A549 (cell line): ENCODE data around the gene ANO9. TPM values are rescaled to one million over a fixed set of nuclear protein-coding genes. Genes with fewer than 3 reads are reported as not detected.

ENCODE experiments used
- ATAC-seq, 2 experiments: fragments of 200-7000 bp in 1 of 2; fragments of >200 bp in 1 of 2; cut with Nextera tagmentation in 1 of 2; cut with Tn5 transposase in 1 of 2; 3 replicates each; pipeline versions ENCODE4 v1.8.0 to v1.9.1; 2018 to 2020; ENCODE audit warnings: mild to moderate bottlenecking in 1 of 2, moderate library complexity in 1 of 2
- CTCF ChIA-PET: fragments of 300-600 bp; sonication (Branson Sonifier 250); formaldehyde crosslinking; extraction: SDS; loops from one replicate; lab custom pipeline; 2021; ENCODE audit warnings: antibody characterized with exemption, inconsistent platforms; lab: Yijun Ruan, JAX
- POLR2A ChIA-PET: fragments of 350-600 bp; formaldehyde crosslinking; extraction: SDS; loops from one replicate; lab custom pipeline; 2021; ENCODE audit warnings: antibody characterized with exemption, inconsistent platforms; lab: Yijun Ruan, JAX
- DNase-seq, 2 experiments: peaks; one replicate each; pipeline versions ENCODE4 v3.0.0 to v3.0.0-alpha.2; 2011 to 2016; ENCODE audit warnings: low read depth in 1 of 2, low spot score in 1 of 2
- FAIRE-seq: peaks from 2 replicates; lab custom pipeline; 2011; peaks lifted over from hg19 to GRCh38; lab: Jason Lieb, UNC
- H3K27ac ChIP-seq, 2 experiments: fragments of >200 bp; sonication (Bioruptor Twin); formaldehyde crosslinking; 3 replicates each; pipeline ENCODE4 v1.5.1; 2016 to 2017
- H3K4me1 ChIP-seq: fragments of >200 bp; sonication (Bioruptor Twin); formaldehyde crosslinking; 3 replicates; pipeline ENCODE4 v1.6.1; 2016
- H3K4me2 ChIP-seq: fragments of >200 bp; sonication (Bioruptor Twin); formaldehyde crosslinking; 3 replicates; pipeline ENCODE4 v1.6.1; 2016
- H3K4me3 ChIP-seq: fragments of >200 bp; sonication (Bioruptor Twin); formaldehyde crosslinking; 3 replicates; pipeline ENCODE4 v1.5.1; 2016
- H3K9me3 ChIP-seq: fragments of >200 bp; sonication (Bioruptor Twin); formaldehyde crosslinking; 3 replicates; pipeline ENCODE4 v1.6.1; 2016
- CBX2 ChIP-seq: fragments of 200-600 bp; sonication (generic); IDR thresholded peaks from 2 replicates; pipeline ENCODE4 v1.6.1; 2016; ENCODE audit warnings: low read depth, mild to moderate bottlenecking, borderline replicate concordance
- CBX8 ChIP-seq: fragments of 200-600 bp; sonication (generic); IDR thresholded peaks from 2 replicates; pipeline ENCODE4 v1.6.1; 2016
- CEBPB ChIP-seq, 2 experiments: fragments of >200 bp in 1 of 2; sonication (Bioruptor Twin) in 1 of 2; formaldehyde crosslinking in 1 of 2; IDR thresholded peaks; 2 replicates each; pipeline ENCODE4 v1.6.1; 2012 to 2016
- CHD2 ChIP-seq: fragments of 150-350 bp; IDR thresholded peaks from 2 replicates; pipeline ENCODE4 v1.6.1; 2014; ENCODE audit warnings: low read length; ENCODE audit not compliant: partially characterized antibody
- EHF ChIP-seq: fragments of 250-450 bp; sonication (Bioruptor Pico); IDR thresholded peaks from 2 replicates; pipeline ENCODE4 v1.5.0; 2020; ENCODE audit warnings: mild to moderate bottlenecking
- ELK1 ChIP-seq: fragments of 150-350 bp; IDR thresholded peaks from 2 replicates; pipeline ENCODE4 v1.6.1; 2014; ENCODE audit warnings: low read depth, mild to moderate bottlenecking, low read length
- ESRRA ChIP-seq: fragments of 150-350 bp; IDR thresholded peaks from 2 replicates; pipeline ENCODE4 v1.6.1; 2014; ENCODE audit warnings: mild to moderate bottlenecking, low read length, borderline replicate concordance
- HDAC2 ChIP-seq: fragments of 200-600 bp; sonication (generic); IDR thresholded peaks from 2 replicates; pipeline ENCODE4 v1.6.1; 2016
- HMGXB4 ChIP-seq: fragments of 250-450 bp; sonication (Bioruptor Pico); IDR thresholded peaks from 2 replicates; pipeline ENCODE4 v1.5.0; 2021; ENCODE audit warnings: mild to moderate bottlenecking, moderate library complexity, borderline replicate concordance
- HOXB5 ChIP-seq: fragments of 250-450 bp; sonication (Bioruptor Pico); IDR thresholded peaks from 2 replicates; pipeline ENCODE4 v1.5.0; 2020; ENCODE audit warnings: mild to moderate bottlenecking, moderate library complexity
- KDM5A ChIP-seq: fragments of 200-600 bp; sonication (generic); IDR thresholded peaks from 2 replicates; pipeline ENCODE4 v1.6.1; 2016; ENCODE audit warnings: antibody characterized with exemption, mild to moderate bottlenecking
- MAFK ChIP-seq: fragments of 450-650 bp; IDR thresholded peaks from 2 replicates; pipeline ENCODE4 v1.6.1; 2014; ENCODE audit not compliant: partially characterized antibody
- MAX ChIP-seq: IDR thresholded peaks from 2 replicates; pipeline ENCODE4 v1.6.1; 2012
- MYC ChIP-seq: IDR thresholded peaks from 2 replicates; pipeline ENCODE4 v1.6.1; 2012; ENCODE audit warnings: mild to moderate bottlenecking, inconsistent platforms, low read length, improper control_type of control experiment, borderline replicate concordance
- PHF8 ChIP-seq: fragments of 200-600 bp; sonication (generic); IDR thresholded peaks from 2 replicates; pipeline ENCODE4 v1.6.1; 2016; ENCODE audit warnings: low read depth, mild to moderate bottlenecking, antibody characterized with exemption, moderate library complexity, borderline replicate concordance
- RAD21 ChIP-seq, 2 experiments: fragments of >200 bp in 1 of 2; sonication (Bioruptor Twin) in 1 of 2; formaldehyde crosslinking in 1 of 2; IDR thresholded peaks in 1 of 2; conservative IDR thresholded peaks in 1 of 2; 2 replicates in 1 of 2; 3 replicates in 1 of 2; pipeline ENCODE4 v1.6.1; 2012 to 2018; ENCODE audit warnings: inconsistent platforms in 1 of 2
- RCOR1 ChIP-seq: fragments of 150-350 bp; IDR thresholded peaks from 2 replicates; pipeline ENCODE4 v1.6.1; 2014; ENCODE audit warnings: antibody characterized with exemption, low read length, low read depth
- SMC3 ChIP-seq: fragments of >200 bp; sonication (Bioruptor Twin); formaldehyde crosslinking; IDR thresholded peaks from 3 replicates; pipeline ENCODE4 v1.6.1; 2018; ENCODE audit warnings: inconsistent platforms
- SREBF2 ChIP-seq: fragments of 450-650 bp; IDR thresholded peaks from 2 replicates; pipeline ENCODE4 v1.6.1; 2014; ENCODE audit warnings: mild to moderate bottlenecking, moderate library complexity
- WGBS: methylation state at CpG from one replicate; pipeline ENCODE4 v1.1.6; 2017; ENCODE audit errors: missing lambda C conversion rate; 5-methylcytosine and 5-hydroxymethylcytosine counted together
- polyA plus RNA-seq, 4 experiments: library from polyadenylated mRNA; depleted of rRNA in 3 of 4; stranded (reverse); fragments of >200 nt; fragmentation: RNase III in 1 of 4; extraction: RNeasy Plus Mini Kit Qiagen cat#74134 plus additional on column Dnase treatment in 1 of 4; gene quantifications; 2 replicates in 3 of 4; 3 replicates in 1 of 4; pipeline ENCODE4 v1.2.3, GENCODE V29; 2011 to 2017
- TF ChIP-seq, protein P1 (sequence below): IDR thresholded peaks from 2 replicates; pipeline ENCODE4 v1.6.1; 2012
- TF ChIP-seq, protein P2 (sequence below): fragments of >200 bp; sonication (Bioruptor Twin); formaldehyde crosslinking; IDR thresholded peaks from 3 replicates; pipeline ENCODE4 v1.6.1; 2016

ANO9 gene
- polyA plus RNA-seq, 2 of the 4 experiments (the other 2 are of a cell fraction): 0.50 to 0.66 TPM

- WGBS: 84% methylated on average over 9 of the region's 22 CpGs
- no peak overlapping the region for H3K27ac ChIP-seq
- no peaks in the 10 kb centered on the region for H3K9me3 ChIP-seq
- POLR2A ChIA-PET: no interaction called here
- H3K4me1 ChIP-seq: no peaks in the 10 kb centered on the region
- CTCF ChIA-PET: interaction anchor here (1.2 kb wide), 1 partner anchor 31 kb away, joined by 5 read pairs; no protein-coding TSS in a partner anchor
- no peak for FAIRE-seq
- no peak for ATAC-seq
- TF ChIP-seq CEBPB (IDR thresholded peaks at IDR 0.05) (no peak), RAD21 (conservative IDR thresholded peaks at IDR 0.05 in 1 of 2, IDR thresholded peaks at IDR 0.05 in 1 of 2) (no peak), CBX8 (no peak), EHF (CRISPR knock-in tag) (no peak), CBX2 (no peak), MAFK (no peak)
- TF ChIP-seq, protein P1, sequence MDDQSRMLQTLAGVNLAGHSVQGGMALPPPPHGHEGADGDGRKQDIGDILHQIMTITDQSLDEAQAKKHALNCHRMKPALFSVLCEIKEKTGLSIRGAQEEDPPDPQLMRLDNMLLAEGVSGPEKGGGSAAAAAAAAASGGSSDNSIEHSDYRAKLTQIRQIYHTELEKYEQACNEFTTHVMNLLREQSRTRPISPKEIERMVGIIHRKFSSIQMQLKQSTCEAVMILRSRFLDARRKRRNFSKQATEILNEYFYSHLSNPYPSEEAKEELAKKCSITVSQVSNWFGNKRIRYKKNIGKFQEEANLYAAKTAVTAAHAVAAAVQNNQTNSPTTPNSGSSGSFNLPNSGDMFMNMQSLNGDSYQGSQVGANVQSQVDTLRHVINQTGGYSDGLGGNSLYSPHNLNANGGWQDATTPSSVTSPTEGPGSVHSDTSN: no peak
- TF ChIP-seq, all 56 proteins: peak for 0
- Histone ChIP-seq H3K4me3 (no peak overlapping the region), H3K4me2 (no peak overlapping the region)
- DNase-seq: no peak
Measured at GRCh38 chr11:487571-488021, 45.8 kb upstream of the ANO9 start.

- ATAC-seq: no peak
- H3K4me3 ChIP-seq: no peak overlapping the region
- no peak for FAIRE-seq
- no peaks in the 10 kb centered on the region for H3K4me1 ChIP-seq
- H3K9me3 ChIP-seq: no peaks in the 10 kb centered on the region
- no peak for DNase-seq
- ChIA-PET CTCF (interaction anchor here (0.8 to 1.2 kb wide), 2 partner anchors 33 to 38 kb away, joined by 3 to 5 read pairs; no protein-coding TSS in a partner anchor), POLR2A (no interaction called here)
- no peak overlapping the region for H3K4me2 ChIP-seq
- TF ChIP-seq KDM5A (no peak), MAX (no peak), CHD2 (no peak), ESRRA (no peak)
- no peak overlapping the region for H3K27ac ChIP-seq
- WGBS: 88% methylated on average over 20 of the region's 23 CpGs
Measured at GRCh38 chr11:486189-486588, 44.4 kb upstream of the ANO9 start.

DNA sequence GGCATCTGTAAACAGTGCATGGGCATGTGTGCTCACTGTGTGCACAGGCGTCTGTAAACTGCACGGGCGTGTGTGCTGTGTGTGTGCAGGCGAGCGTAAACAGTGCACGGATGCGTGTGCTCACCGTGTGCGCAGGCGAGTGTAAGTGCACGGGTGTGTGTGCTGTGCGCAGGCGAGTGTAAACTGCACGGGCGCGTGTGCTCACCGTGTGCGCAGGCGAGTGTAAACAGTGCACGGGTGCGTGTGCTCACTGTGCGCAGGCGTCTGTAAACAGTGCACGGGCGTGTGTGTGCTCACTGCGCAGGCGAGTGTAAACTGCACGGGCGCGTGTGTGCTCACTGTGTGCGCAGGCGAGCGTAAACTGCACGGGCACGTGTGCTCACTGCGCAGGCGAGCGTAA is 42.8 kb upstream of the ANO9 start:
- ATAC-seq: no peak
- Histone ChIP-seq H3K4me1 (no peaks in the 10 kb centered on the region), H3K4me2 (no peak overlapping the region), H3K27ac (no peak overlapping the region)
- CTCF ChIA-PET: no interaction called here
- no peak for TF ChIP-seq SREBF2
- TF ChIP-seq PHF8: no peak
- no peak for TF ChIP-seq ELK1
- TF ChIP-seq SMC3: no peak
- TF ChIP-seq RCOR1: no peak
- TF ChIP-seq MYC: no peak
- TF ChIP-seq RAD21 (conservative IDR thresholded peaks at IDR 0.05 in 1 of 2, IDR thresholded peaks at IDR 0.05 in 1 of 2): no peak
- no peak for TF ChIP-seq HOXB5 (CRISPR knock-in tag)
- TF ChIP-seq CBX8: no peak
- no peak for TF ChIP-seq ESRRA
- TF ChIP-seq, protein P2, sequence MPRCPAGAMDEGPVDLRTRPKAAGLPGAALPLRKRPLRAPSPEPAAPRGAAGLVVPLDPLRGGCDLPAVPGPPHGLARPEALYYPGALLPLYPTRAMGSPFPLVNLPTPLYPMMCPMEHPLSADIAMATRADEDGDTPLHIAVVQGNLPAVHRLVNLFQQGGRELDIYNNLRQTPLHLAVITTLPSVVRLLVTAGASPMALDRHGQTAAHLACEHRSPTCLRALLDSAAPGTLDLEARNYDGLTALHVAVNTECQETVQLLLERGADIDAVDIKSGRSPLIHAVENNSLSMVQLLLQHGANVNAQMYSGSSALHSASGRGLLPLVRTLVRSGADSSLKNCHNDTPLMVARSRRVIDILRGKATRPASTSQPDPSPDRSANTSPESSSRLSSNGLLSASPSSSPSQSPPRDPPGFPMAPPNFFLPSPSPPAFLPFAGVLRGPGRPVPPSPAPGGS: no peak
- TF ChIP-seq HDAC2: no peak
- no peak for TF ChIP-seq HMGXB4 (CRISPR knock-in tag)
- TF ChIP-seq, all 56 proteins: peak for 0
- POLR2A ChIA-PET: no interaction called here
- FAIRE-seq: no peak
- H3K9me3 ChIP-seq: no peaks in the 10 kb centered on the region
- DNase-seq: no peak
- H3K4me3 ChIP-seq: no peak overlapping the region
- WGBS: 93% methylated on average over 38 of the region's 38 CpGs
